Measurements from ENCODE around the gene CAPN2.
A peak's percentile ranks its signal among the peaks of the same experiment; 100 is the strongest.
"Not testable (repeated sequence)": the region's sequence is repeated elsewhere in the genome, so short reads cannot be mapped to it uniquely, and the experiment has no call there.

Gene CAPN2

GRCh38 chr1:223717695-223718363 is 5.5 kb downstream of the CAPN2 start:
- peak; percentile 48 for DNase-seq

GRCh38 chr1:223718850-223719249 is 6.5 kb downstream of the CAPN2 start:
- DNase-seq, result no peak

- DNase-seq, result no peak
Measured at GRCh38 chr1:223720971-223721591, 8.7 kb downstream of the CAPN2 start.

- DNase-seq, result no peak
Measured at GRCh38 chr1:223721658-223722607, 9.6 kb downstream of the CAPN2 start.

- no peak for DNase-seq
Measured at GRCh38 chr1:223723351-223723904, 11.1 kb downstream of the CAPN2 start.

GRCh38 chr1:223724376-223724775 is 12.0 kb downstream of the CAPN2 start:
- DNase-seq, result no peak

GRCh38 chr1:223725578-223725977 is 13.2 kb downstream of the CAPN2 start:
- no peak for DNase-seq

GRCh38 chr1:223726380-223727001 is 14.2 kb downstream of the CAPN2 start:
- peak; percentile 95 for DNase-seq

- DNase-seq, result no peak
Measured at GRCh38 chr1:223727541-223727940, 15.2 kb downstream of the CAPN2 start.

- no peak for DNase-seq
Measured at GRCh38 chr1:223729906-223730305, 17.6 kb downstream of the CAPN2 start.

GRCh38 chr1:223730479-223731132 is 18.3 kb downstream of the CAPN2 start:
- no peak for DNase-seq

- no peak for DNase-seq
Measured at GRCh38 chr1:223731133-223731770, 18.9 kb downstream of the CAPN2 start.

- DNase-seq, result no peak
Measured at GRCh38 chr1:223732993-223733798, 20.9 kb downstream of the CAPN2 start.

GRCh38 chr1:223733898-223734852 is 21.8 kb downstream of the CAPN2 start:
- no peak for DNase-seq

- not testable (repeated sequence) for DNase-seq
Measured at GRCh38 chr1:223736638-223737037, 24.3 kb downstream of the CAPN2 start.

- DNase-seq, result no peak
Measured at GRCh38 chr1:223737342-223737741, 25.0 kb downstream of the CAPN2 start.

GRCh38 chr1:223738465-223739365 is 26.4 kb downstream of the CAPN2 start:
- DNase-seq, result no peak

GRCh38 chr1:223739366-223740037 is 27.2 kb downstream of the CAPN2 start:
- no peak for DNase-seq

Measured in activated CD4-positive, alpha-beta T cell treated with anti-CD3 and anti-CD28 coated beads, Interleukin-2, amount 50 U/mL, for 16 hours (primary cell).